Liver (tissue), 2 donors: ENCODE results near the gene SBF2.

Experiments
- EGR1 ChIP-seq, 2 donors: IDR thresholded peaks; 2 replicates each; pipeline ENCODE4 v1.6.1; 2016 to 2018; ENCODE audit warnings: antibody characterized with exemption in 2 of 2, low read depth in 2 of 2
- TF ChIP-seq, protein P1 (sequence below): IDR thresholded peaks from 2 replicates; pipeline ENCODE4 v1.6.1; 2016; ENCODE audit warnings: antibody characterized with exemption, mild to moderate bottlenecking
- donor health status: healthy.

DNA sequence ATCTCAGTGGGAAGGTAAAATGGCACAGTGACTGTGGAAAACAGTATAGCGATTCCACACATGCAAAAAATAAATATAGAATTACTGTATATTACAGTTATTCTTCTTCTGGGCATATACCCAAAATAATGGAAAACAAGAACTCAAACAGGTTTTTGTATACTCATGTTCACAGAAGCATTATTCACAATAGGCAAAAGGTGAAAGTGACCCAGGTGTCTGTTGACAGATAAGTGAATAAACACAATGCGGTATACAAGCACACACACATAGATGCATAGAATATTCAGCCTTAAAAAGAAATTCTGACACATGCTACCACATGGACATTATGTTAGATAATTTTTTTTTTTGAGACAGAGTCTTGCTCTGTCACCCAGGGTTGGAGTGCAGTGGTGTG is 397.1 kb downstream of the SBF2 start:
- TF ChIP-seq, protein P1, sequence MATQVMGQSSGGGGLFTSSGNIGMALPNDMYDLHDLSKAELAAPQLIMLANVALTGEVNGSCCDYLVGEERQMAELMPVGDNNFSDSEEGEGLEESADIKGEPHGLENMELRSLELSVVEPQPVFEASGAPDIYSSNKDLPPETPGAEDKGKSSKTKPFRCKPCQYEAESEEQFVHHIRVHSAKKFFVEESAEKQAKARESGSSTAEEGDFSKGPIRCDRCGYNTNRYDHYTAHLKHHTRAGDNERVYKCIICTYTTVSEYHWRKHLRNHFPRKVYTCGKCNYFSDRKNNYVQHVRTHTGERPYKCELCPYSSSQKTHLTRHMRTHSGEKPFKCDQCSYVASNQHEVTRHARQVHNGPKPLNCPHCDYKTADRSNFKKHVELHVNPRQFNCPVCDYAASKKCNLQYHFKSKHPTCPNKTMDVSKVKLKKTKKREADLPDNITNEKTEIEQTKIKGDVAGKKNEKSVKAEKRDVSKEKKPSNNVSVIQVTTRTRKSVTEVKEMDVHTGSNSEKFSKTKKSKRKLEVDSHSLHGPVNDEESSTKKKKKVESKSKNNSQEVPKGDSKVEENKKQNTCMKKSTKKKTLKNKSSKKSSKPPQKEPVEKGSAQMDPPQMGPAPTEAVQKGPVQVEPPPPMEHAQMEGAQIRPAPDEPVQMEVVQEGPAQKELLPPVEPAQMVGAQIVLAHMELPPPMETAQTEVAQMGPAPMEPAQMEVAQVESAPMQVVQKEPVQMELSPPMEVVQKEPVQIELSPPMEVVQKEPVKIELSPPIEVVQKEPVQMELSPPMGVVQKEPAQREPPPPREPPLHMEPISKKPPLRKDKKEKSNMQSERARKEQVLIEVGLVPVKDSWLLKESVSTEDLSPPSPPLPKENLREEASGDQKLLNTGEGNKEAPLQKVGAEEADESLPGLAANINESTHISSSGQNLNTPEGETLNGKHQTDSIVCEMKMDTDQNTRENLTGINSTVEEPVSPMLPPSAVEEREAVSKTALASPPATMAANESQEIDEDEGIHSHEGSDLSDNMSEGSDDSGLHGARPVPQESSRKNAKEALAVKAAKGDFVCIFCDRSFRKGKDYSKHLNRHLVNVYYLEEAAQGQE: no peak
- no peak for TF ChIP-seq EGR1 (IDR thresholded peaks at IDR 0.05; ENCODE audit: low read depth in 2 of 2)
